Progenitor cell of endocrine pancreas (in vitro differentiated cells): ENCODE results near the gene LBHD1. TPM values are rescaled to one million over a fixed set of nuclear protein-coding genes. Genes with fewer than 3 reads are reported as not detected.

ENCODE experiments used
- DNase-seq: peaks from one replicate; pipeline ENCODE4 v3.0.0; 2021; ENCODE audit warnings: low spot score; ENCODE audit not compliant: unreplicated experiment
- H3K27ac Mint-ChIP-seq: 2 replicates; pipeline ENCODE4 v1.8.0; 2021; ENCODE audit warnings: mild to moderate bottlenecking, moderate library complexity, mixed read lengths
- H3K27me3 Mint-ChIP-seq: 2 replicates; pipeline ENCODE4 v1.8.0; 2021; ENCODE audit warnings: mixed read lengths
- H3K36me3 Mint-ChIP-seq: 2 replicates; pipeline ENCODE4 v1.8.0; 2022; ENCODE audit warnings: mixed read lengths; ENCODE audit not compliant: insufficient read depth
- H3K4me1 Mint-ChIP-seq: 2 replicates; pipeline ENCODE4 v1.8.0; 2021; ENCODE audit warnings: low read depth, mixed read lengths
- H3K4me3 Mint-ChIP-seq: 2 replicates; pipeline ENCODE4 v1.8.0; 2021; ENCODE audit warnings: low read depth, mild to moderate bottlenecking, moderate library complexity, mixed read lengths
- H3K9me3 Mint-ChIP-seq: 2 replicates; pipeline ENCODE4 v1.8.0; 2021; ENCODE audit warnings: low read depth, mixed read lengths
- long read RNA-seq: library from polyadenylated mRNA; unstranded; transcript quantifications from one replicate; pipeline ENCODE4 v2.0.0, GENCODE V29; 2020
- total RNA-seq: library from RNA; stranded (reverse); gene quantifications from 2 replicates; pipeline ENCODE4 v1.2.1, GENCODE V29; 2021
- TF ChIP-seq, protein P1 (sequence below): fragments of 200-600 bp; sonication (generic); IDR thresholded peaks from one replicate; pipeline ENCODE4 v1.5.0; 2021; ENCODE audit warnings: antibody characterized with exemption, mild to moderate bottlenecking; ENCODE audit not compliant: unreplicated experiment

LBHD1 gene
- 9.3 and 9.4 TPM in 2 replicates for total RNA-seq
- long read RNA-seq, partial matches to known transcripts, result 9 of 16 reads
- long read RNA-seq, other reads (novel, unspliced or antisense), result 3 of 16 reads

DNA sequence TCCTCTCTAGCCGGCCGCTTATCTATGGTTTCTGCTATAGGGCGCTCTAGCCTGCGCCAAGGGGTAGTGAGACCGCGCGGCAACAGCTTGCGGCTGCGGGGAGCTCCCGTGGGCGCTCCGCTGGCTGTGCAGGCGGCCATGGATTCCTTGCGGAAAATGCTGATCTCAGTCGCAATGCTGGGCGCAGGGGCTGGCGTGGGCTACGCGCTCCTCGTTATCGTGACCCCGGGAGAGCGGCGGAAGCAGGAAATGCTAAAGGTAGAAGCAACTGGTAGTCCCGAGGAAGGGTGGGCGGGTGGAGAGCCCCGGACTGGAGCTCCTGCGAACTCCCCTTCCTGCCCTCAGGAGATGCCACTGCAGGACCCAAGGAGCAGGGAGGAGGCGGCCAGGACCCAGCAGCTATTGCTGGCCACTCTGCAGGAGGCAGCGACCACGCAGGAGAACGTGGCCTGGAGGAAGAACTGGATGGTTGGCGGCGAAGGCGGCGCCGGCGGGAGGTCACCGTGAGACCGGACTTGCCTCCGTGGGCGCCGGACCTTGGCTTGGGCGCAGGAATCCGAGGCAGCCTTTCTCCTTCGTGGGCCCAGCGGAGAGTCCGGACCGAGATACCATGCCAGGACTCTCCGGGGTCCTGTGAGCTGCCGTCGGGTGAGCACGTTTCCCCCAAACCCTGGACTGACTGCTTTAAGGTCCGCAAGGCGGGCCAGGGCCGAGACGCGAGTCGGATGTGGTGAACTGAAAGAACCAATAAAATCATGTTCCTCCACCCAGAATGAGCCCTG is at the start of gene LBHD1, which contains the start of gene UQCC3:
LBHD1 (minus strand) TSS at position 660 of the 782 bp plus-strand sequence. CDS start 2,236 bp downstream, outside the sequence.
UQCC3 (plus strand) TSS at position 66 of the 782 bp plus-strand sequence; CDS start at position 139, 73 bp downstream.
- peak; percentile 52 for DNase-seq
- Mint-ChIP-seq H3K4me1 (peaks cover 16% of the 10 kb centered on the region), H3K9me3 (no peaks in the 10 kb centered on the region), H3K4me3 (peak within 1 kb of the TSS; percentile 99), H3K27ac (peak within 1 kb of the TSS; percentile 97), H3K36me3 (peaks cover 6% of the 10 kb centered on the region), H3K27me3 (no peaks in the 10 kb centered on the region)
- TF ChIP-seq, protein P1, sequence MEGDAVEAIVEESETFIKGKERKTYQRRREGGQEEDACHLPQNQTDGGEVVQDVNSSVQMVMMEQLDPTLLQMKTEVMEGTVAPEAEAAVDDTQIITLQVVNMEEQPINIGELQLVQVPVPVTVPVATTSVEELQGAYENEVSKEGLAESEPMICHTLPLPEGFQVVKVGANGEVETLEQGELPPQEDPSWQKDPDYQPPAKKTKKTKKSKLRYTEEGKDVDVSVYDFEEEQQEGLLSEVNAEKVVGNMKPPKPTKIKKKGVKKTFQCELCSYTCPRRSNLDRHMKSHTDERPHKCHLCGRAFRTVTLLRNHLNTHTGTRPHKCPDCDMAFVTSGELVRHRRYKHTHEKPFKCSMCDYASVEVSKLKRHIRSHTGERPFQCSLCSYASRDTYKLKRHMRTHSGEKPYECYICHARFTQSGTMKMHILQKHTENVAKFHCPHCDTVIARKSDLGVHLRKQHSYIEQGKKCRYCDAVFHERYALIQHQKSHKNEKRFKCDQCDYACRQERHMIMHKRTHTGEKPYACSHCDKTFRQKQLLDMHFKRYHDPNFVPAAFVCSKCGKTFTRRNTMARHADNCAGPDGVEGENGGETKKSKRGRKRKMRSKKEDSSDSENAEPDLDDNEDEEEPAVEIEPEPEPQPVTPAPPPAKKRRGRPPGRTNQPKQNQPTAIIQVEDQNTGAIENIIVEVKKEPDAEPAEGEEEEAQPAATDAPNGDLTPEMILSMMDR, result no peak

DNA sequence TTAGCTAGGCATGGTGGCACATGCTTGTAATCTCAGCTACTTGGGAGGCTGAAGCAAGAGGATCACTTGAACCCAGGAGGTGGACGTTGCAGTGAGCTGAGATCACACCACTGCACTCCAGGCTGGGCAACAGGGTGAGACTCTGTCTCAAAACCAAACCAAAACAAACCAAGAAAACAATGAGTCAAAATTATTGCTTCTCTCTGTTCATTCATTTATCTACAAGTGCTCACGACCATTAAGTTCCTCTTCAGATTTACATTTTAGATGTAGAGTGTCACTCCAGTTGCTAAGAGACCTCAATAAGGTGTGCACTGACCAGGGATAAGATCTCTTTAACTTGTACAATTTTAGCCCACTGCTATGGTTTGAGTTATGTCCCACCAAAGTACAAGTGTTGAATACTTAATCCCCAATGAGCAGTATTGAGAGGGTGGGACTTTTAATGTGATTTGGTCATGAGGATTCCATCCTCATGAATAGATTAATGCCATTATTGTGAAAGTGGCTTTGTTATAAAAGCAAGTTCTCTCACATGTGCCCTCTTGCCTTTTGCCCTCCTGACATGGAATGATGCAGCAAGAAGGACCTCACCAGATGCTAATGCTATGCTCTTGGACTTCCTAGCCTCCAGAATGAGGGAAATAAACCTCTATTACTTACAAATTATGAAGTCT is 47.4 kb upstream of the LBHD1 start:
- TF ChIP-seq, protein P1, result no peak
- Mint-ChIP-seq H3K27me3 (no peaks in the 10 kb centered on the region), H3K4me1 (peaks cover 11% of the 10 kb centered on the region), H3K4me3 (no peak overlapping the region), H3K27ac (no peak overlapping the region), H3K36me3 (peaks cover 52% of the 10 kb centered on the region), H3K9me3 (no peaks in the 10 kb centered on the region)
- DNase-seq, result no peak

DNA sequence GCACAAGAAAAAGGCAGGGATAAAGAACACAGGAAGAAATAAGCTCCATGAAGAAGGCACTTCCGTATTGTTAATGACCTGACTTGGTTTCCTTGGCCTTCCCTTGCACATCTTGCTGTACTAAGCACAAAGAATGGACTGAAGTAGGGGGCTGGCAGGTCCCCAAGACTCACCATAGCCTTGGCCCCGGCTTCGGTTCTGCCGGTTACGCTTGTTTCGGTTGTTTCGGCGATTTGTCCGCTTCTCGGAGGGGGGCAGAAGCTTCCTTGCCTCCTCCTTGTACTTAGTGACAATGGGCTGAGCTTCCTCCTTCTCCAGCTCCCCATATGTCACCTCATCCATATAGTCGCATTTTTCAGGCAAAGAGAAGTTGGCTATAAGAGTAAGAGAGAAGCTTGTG is 44.7 kb upstream of the LBHD1 start:
- H3K36me3 Mint-ChIP-seq, result peaks cover 46% of the 10 kb centered on the region
- H3K9me3 Mint-ChIP-seq, result no peaks in the 10 kb centered on the region
- H3K27ac Mint-ChIP-seq, result no peak overlapping the region
- peaks cover 15% of the 10 kb centered on the region for H3K4me1 Mint-ChIP-seq
- DNase-seq, result no peak
- H3K27me3 Mint-ChIP-seq, result no peaks in the 10 kb centered on the region
- TF ChIP-seq, protein P1, result no peak
- no peak overlapping the region for H3K4me3 Mint-ChIP-seq

DNA sequence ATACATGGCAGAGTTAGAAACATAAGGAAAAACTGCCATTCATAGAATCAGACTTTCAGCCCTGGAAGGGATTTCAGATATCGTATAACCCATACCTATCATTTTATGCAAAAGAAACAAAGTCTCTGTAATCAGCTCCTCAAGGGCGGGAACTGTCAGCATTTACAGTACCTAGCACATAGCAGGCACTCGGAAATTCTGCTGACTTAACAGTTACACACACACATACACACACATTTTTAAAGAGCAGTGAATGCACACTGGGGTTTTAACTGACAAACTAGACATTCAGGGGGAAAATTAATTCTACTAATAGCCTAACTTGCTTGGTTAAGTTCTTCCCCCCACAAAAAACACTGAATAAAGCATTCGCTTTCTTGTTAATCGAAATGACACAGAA is 44.1 kb upstream of the LBHD1 start:
- Mint-ChIP-seq H3K9me3 (no peaks in the 10 kb centered on the region), H3K4me3 (no peak overlapping the region), H3K4me1 (peaks cover 15% of the 10 kb centered on the region), H3K27ac (peak overlapping the region; percentile 82), H3K27me3 (no peaks in the 10 kb centered on the region), H3K36me3 (peaks cover 40% of the 10 kb centered on the region)
- TF ChIP-seq, protein P1, result no peak
- DNase-seq, result no peak
